GM18526 (cell line): ENCODE measurements around the gene THAP10.

Experiments
- POLR2A ChIP-seq: IDR thresholded peaks from 3 replicates; pipeline ENCODE4 v1.6.1; 2011; ENCODE audit not compliant: insufficient read length; ENCODE audit errors: extremely low read depth

Gene THAP10

GRCh38 chr15:70892002-70892911 lies at the start of gene THAP10, which contains the start of gene LRRC49:
Gene THAP10, minus strand, starts transcription at chr15:70892433. Its CDS starts 161 bp downstream, at chr15:70892272.
Gene LRRC49, plus strand, starts transcription at chr15:70892826. Its CDS starts 69 bp downstream, at chr15:70892895.
- no peak for TF ChIP-seq POLR2A

- TF ChIP-seq POLR2A = no peak
Measured at GRCh38 chr15:70936326-70936725, 44.1 kb upstream of the THAP10 start.

- TF ChIP-seq POLR2A = no peak
Measured at GRCh38 chr15:70935631-70936030, 43.4 kb upstream of the THAP10 start.

- TF ChIP-seq POLR2A = no peak
Measured at GRCh38 chr15:70933411-70933810, 41.2 kb upstream of the THAP10 start.

GRCh38 chr15:70932397-70932796 lies 40.2 kb upstream of the THAP10 start:
- no peak for TF ChIP-seq POLR2A

GRCh38 chr15:70931821-70932220 lies 39.6 kb upstream of the THAP10 start:
- TF ChIP-seq POLR2A = no peak

GRCh38 chr15:70923311-70924080 lies 31.3 kb upstream of the THAP10 start:
- no peak for TF ChIP-seq POLR2A

GRCh38 chr15:70922119-70922518 lies 29.9 kb upstream of the THAP10 start:
- no peak for TF ChIP-seq POLR2A

- TF ChIP-seq POLR2A = no peak
Measured at GRCh38 chr15:70920981-70921696, 28.9 kb upstream of the THAP10 start.

- TF ChIP-seq POLR2A = no peak
Measured at GRCh38 chr15:70917955-70918354, 25.7 kb upstream of the THAP10 start.

GRCh38 chr15:70916531-70916930 lies 24.3 kb upstream of the THAP10 start:
- TF ChIP-seq POLR2A = no peak

- no peak for TF ChIP-seq POLR2A
Measured at GRCh38 chr15:70912187-70912586, 20.0 kb upstream of the THAP10 start.

- no peak for TF ChIP-seq POLR2A
Measured at GRCh38 chr15:70910958-70911357, 18.7 kb upstream of the THAP10 start.

GRCh38 chr15:70907784-70908471 lies 15.7 kb upstream of the THAP10 start:
- TF ChIP-seq POLR2A = no peak

GRCh38 chr15:70906842-70907241 lies 14.6 kb upstream of the THAP10 start:
- TF ChIP-seq POLR2A = no peak
